Esophagus (tissue), 2 donors: Measurements from ENCODE around the gene ZNF878. TPM values are rescaled to one million over a fixed set of nuclear protein-coding genes. Genes with fewer than 3 reads are reported as not detected.

Experiments used
- polyA plus RNA-seq, 2 donors: library from polyadenylated mRNA; stranded (reverse); fragments of 200-250 nt; gene quantifications; one replicate each; pipeline ENCODE4 v1.2.3, GENCODE V29; 2013
- donor health status: healthy with polysubstance abuse.
- donor health status: Bipolar disorder and iron deficiency.

Gene ZNF878
- polyA plus RNA-seq, 2 donors: 0.18 to 0.24 TPM

Other genes starting within 250 kb of the ZNF878 start
- 10 to 100 TPM in 1 of 2 donors, 1 to 10 TPM in 1; 5.1 to 16.1 TPM for gene ZNF440, start 238.7 kb downstream of the ZNF878 start, polyA plus RNA-seq
- gene ZNF439, start 204.2 kb downstream of the ZNF878 start, polyA plus RNA-seq: 1 to 10 TPM; 1.4 to 7.2 TPM
- gene ZNF69, start 165.2 kb downstream of the ZNF878 start, polyA plus RNA-seq: 1 to 10 TPM in 1 of 2 donors, under 1 TPM in 1; 0.36 to 1.2 TPM
- 10 to 100 TPM in 1 of 2 donors, 1 to 10 TPM in 1; 6.4 to 16.9 TPM for gene ZNF700, start 127.9 kb downstream of the ZNF878 start, polyA plus RNA-seq
- gene ZNF763, start 87.9 kb downstream of the ZNF878 start, polyA plus RNA-seq: 1 to 10 TPM; 1.1 to 2.7 TPM
- 1 to 10 TPM; 5.0 to 7.3 TPM for gene ZNF433, start 17.3 kb downstream of the ZNF878 start, polyA plus RNA-seq
- gene ZNF844, start 11.8 kb upstream of the ZNF878 start, polyA plus RNA-seq: 1 to 10 TPM; 2.0 to 3.2 TPM
- 1 to 10 TPM; 1.8 to 3.6 TPM for gene ZNF20, start 87.4 kb upstream of the ZNF878 start, polyA plus RNA-seq
- gene ZNF625, start 103.8 kb upstream of the ZNF878 start, polyA plus RNA-seq: under 1 TPM; 0.47 to 0.75 TPM
- gene ZNF136, start 110.1 kb upstream of the ZNF878 start, polyA plus RNA-seq: 1 to 10 TPM; 1.7 to 1.8 TPM
- gene ZNF44, start 241.9 kb upstream of the ZNF878 start, polyA plus RNA-seq: 1 to 10 TPM; 5.7 TPM